Endothelial cell of umbilical vein (primary cell): ENCODE measurements around the gene PDGFA.

ENCODE experiments used
- CTCF ChIP-seq, 2 donors: IDR thresholded peaks; 1 replicate in 1 of 2; 2 replicates in 1 of 2; pipeline ENCODE4 v1.5.1; 2011; ENCODE audit warnings: low read length in 2 of 2, mild to moderate bottlenecking in 2 of 2, moderate library complexity in 2 of 2, control low read depth in 1 of 2, inconsistent platforms in 1 of 2, low read depth in 1 of 2; ENCODE audit not compliant: insufficient read depth in 1 of 2; ENCODE audit errors: extremely low read depth in 1 of 2
- EZH2 ChIP-seq: IDR thresholded peaks from 2 replicates; pipeline ENCODE4 v1.6.1; 2012; ENCODE audit warnings: borderline replicate concordance, low read depth, mild to moderate bottlenecking, moderate library complexity, low read length, inconsistent platforms; ENCODE audit not compliant: severe bottlenecking
- FOS ChIP-seq: IDR thresholded peaks from 2 replicates; pipeline ENCODE4 v1.6.1; 2011; ENCODE audit warnings: mild to moderate bottlenecking, low read length, moderate library complexity, borderline replicate concordance; ENCODE audit not compliant: insufficient read depth
- GATA2 ChIP-seq: IDR thresholded peaks from 2 replicates; pipeline ENCODE4 v1.7.0; 2011; ENCODE audit warnings: low read depth, mild to moderate bottlenecking, moderate library complexity, mixed read lengths, low read length; ENCODE audit not compliant: insufficient read length, insufficient read depth
- JUN ChIP-seq: IDR thresholded peaks from 2 replicates; pipeline ENCODE4 v1.6.1; 2011; ENCODE audit warnings: borderline replicate concordance, low read depth; ENCODE audit not compliant: insufficient read length, insufficient read depth
- MYC ChIP-seq: IDR thresholded peaks from one replicate; pipeline ENCODE4 v1.6.1; 2011; ENCODE audit warnings: mild to moderate bottlenecking, low read depth, low read length
- POLR2A ChIP-seq: IDR thresholded peaks from 2 replicates; pipeline ENCODE4 v1.6.1; 2012; ENCODE audit warnings: low read depth, mild to moderate bottlenecking, control low read depth, low read length
- POLR2AphosphoS5 ChIP-seq: IDR thresholded peaks from 2 replicates; pipeline ENCODE4 v1.6.1; 2012; ENCODE audit warnings: low read depth, mild to moderate bottlenecking, control low read depth, low read length, moderate library complexity; ENCODE audit not compliant: insufficient read depth
- TF ChIP-seq, protein P1 (sequence below): IDR thresholded peaks from 2 replicates; pipeline ENCODE4 v1.6.1; 2011; ENCODE audit not compliant: insufficient read depth, insufficient read length

- TF ChIP-seq CTCF (IDR thresholded peaks at IDR 0.05; ENCODE audit: extremely low read depth in 1 of 2, insufficient read depth in 1 of 2, low read depth in 1 of 2, low read length in 2 of 2) = no peak
- TF ChIP-seq POLR2A = no peak
- TF ChIP-seq, protein P1, sequence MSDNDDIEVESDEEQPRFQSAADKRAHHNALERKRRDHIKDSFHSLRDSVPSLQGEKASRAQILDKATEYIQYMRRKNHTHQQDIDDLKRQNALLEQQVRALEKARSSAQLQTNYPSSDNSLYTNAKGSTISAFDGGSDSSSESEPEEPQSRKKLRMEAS = no peak
- no peak for TF ChIP-seq POLR2AphosphoS5
- no peak for TF ChIP-seq GATA2
- TF ChIP-seq EZH2 = no peak
- TF ChIP-seq FOS = no peak
- no peak for TF ChIP-seq JUN
- TF ChIP-seq MYC = no peak
Measured at GRCh38 chr7:510131-510481, 9.5 kb downstream of the PDGFA start.
